GM12878 (cell line): ENCODE data around the gene CHCHD6. TPM values are rescaled to one million over a fixed set of nuclear protein-coding genes. Genes with fewer than 3 reads are reported as not detected.

Source experiments
- ATAC-seq: fragments of 200-7000 bp; cut with Tn5 transposase; 3 replicates; pipeline ENCODE4 v1.9.1; 2020; ENCODE audit warnings: mild to moderate bottlenecking, moderate library complexity
- BruUV-seq: library from RNA; stranded (reverse); fragments of 400-500 nt; replicated peaks from 2 replicates; lab custom pipeline; 2021; lab: Mats Ljungman, UMichigan
- CTCF ChIA-PET: fragments of 300-600 bp; sonication (Branson Sonifier 250); formaldehyde crosslinking; extraction: SDS; loops from one replicate; lab custom pipeline; 2021; ENCODE audit warnings: inconsistent platforms; lab: Yijun Ruan, JAX
- POLR2A ChIA-PET: fragments of 350-600 bp; formaldehyde crosslinking; extraction: SDS; loops from one replicate; lab custom pipeline; 2021; ENCODE audit warnings: inconsistent platforms; lab: Charles Lee
- RAD21 ChIA-PET: fragments of 300-600 bp; sonication (Branson Sonifier 250); formaldehyde crosslinking; loops from one replicate; lab custom pipeline; 2023; ENCODE audit warnings: antibody characterized with exemption; ENCODE audit not compliant: unreplicated experiment; lab: Charles Lee
- SMC1A ChIA-PET: fragments of 300-600 bp; sonication (Branson Sonifier 250); formaldehyde crosslinking; loops from one replicate; lab custom pipeline; 2023; ENCODE audit not compliant: unreplicated experiment, uncharacterized antibody; lab: Charles Lee
- DNase-seq: peaks from one replicate; pipeline ENCODE4 v3.0.0-alpha.2; 2011; ENCODE audit warnings: low read depth, low spot score
- FAIRE-seq: peaks from 3 replicates; lab custom pipeline; 2011; peaks lifted over from hg19 to GRCh38; lab: Jason Lieb, UNC
- H2AFZ ChIP-seq: 2 replicates; pipeline ENCODE4 v1.6.0; 2011; ENCODE audit warnings: low read depth, low read length, control low read depth; ENCODE audit not compliant: control insufficient read depth
- H3K27ac ChIP-seq: 2 replicates; pipeline ENCODE4 v1.5.1; 2011; ENCODE audit warnings: control low read depth; ENCODE audit not compliant: control insufficient read depth, insufficient read depth
- H3K27me3 ChIP-seq, 2 experiments: replicated peaks in 1 of 2; 2 replicates each; pipeline versions ENCODE4 v1.6.0 to v1.6.1; 2011; ENCODE audit warnings: low read length in 1 of 2; ENCODE audit not compliant: control insufficient read depth in 2 of 2, insufficient read depth in 2 of 2
- H3K36me3 ChIP-seq, 2 experiments: 2 replicates each; pipeline ENCODE4 v1.5.1; 2011; ENCODE audit warnings: low read length in 1 of 2; ENCODE audit not compliant: control insufficient read depth in 2 of 2, insufficient read depth in 2 of 2
- H3K4me1 ChIP-seq: 2 replicates; pipeline ENCODE4 v1.6.1; 2011; ENCODE audit warnings: mild to moderate bottlenecking, low read length, moderate library complexity, mixed read lengths; ENCODE audit not compliant: control insufficient read depth, insufficient read depth
- H3K4me2 ChIP-seq: 2 replicates; pipeline ENCODE4 v1.6.0; 2011; ENCODE audit warnings: control low read depth; ENCODE audit not compliant: control insufficient read depth, insufficient read depth
- H3K4me3 ChIP-seq: fragments of 200-600 bp; sonication (generic); 2 replicates; pipeline ENCODE4 v1.5.1; 2016
- H3K79me2 ChIP-seq: 2 replicates; pipeline ENCODE4 v1.6.0; 2011; ENCODE audit warnings: low read length; ENCODE audit not compliant: control insufficient read depth, insufficient read depth
- H3K9ac ChIP-seq: 2 replicates; pipeline ENCODE4 v1.8.0; 2011; ENCODE audit warnings: low read length, control low read depth, mixed read lengths; ENCODE audit not compliant: control insufficient read depth, insufficient read depth
- H3K9me3 ChIP-seq: replicated peaks from 3 replicates; pipeline ENCODE4 v1.5.1; 2011; ENCODE audit warnings: mild to moderate bottlenecking, low read length; ENCODE audit not compliant: control insufficient read depth, insufficient read depth
- H4K20me1 ChIP-seq: 2 replicates; pipeline ENCODE4 v1.6.0; 2011; ENCODE audit not compliant: control insufficient read depth, insufficient read depth
- BCL11A ChIP-seq: IDR thresholded peaks from 2 replicates; pipeline ENCODE4 v1.6.1; 2011; ENCODE audit warnings: low read depth, low read length
- BRCA1 ChIP-seq: IDR thresholded peaks from 2 replicates; pipeline ENCODE4 v1.6.1; 2011; ENCODE audit warnings: low read depth, low read length, improper control_type of control experiment
- CEBPB ChIP-seq, 2 experiments: fragments of 150-350 bp in 1 of 2; IDR thresholded peaks; 2 replicates each; pipeline ENCODE4 v1.6.1; 2012 to 2014; ENCODE audit warnings: low read depth in 2 of 2, low read length in 2 of 2, borderline replicate concordance in 1 of 2, inconsistent platforms in 1 of 2
- CHD4 ChIP-seq: fragments of 200-600 bp; sonication (generic); IDR thresholded peaks from 2 replicates; pipeline ENCODE4 v1.6.1; 2016; ENCODE audit warnings: mild to moderate bottlenecking
- HCFC1 ChIP-seq: fragments of 150-350 bp; IDR thresholded peaks from 2 replicates; pipeline ENCODE4 v1.6.1; 2014; ENCODE audit warnings: low read length
- HSF1 ChIP-seq: fragments of 150-350 bp; IDR thresholded peaks from 2 replicates; pipeline ENCODE4 v1.6.1; 2014; ENCODE audit warnings: mild to moderate bottlenecking, low read depth, low read length
- IKZF2 ChIP-seq, 2 experiments: fragments of 450-650 bp; IDR thresholded peaks; 2 replicates each; pipeline ENCODE4 v1.6.1; 2017; ENCODE audit warnings: mild to moderate bottlenecking in 2 of 2, moderate library complexity in 2 of 2
- JUND ChIP-seq: IDR thresholded peaks from 2 replicates; pipeline ENCODE4 v1.6.1; 2012; ENCODE audit warnings: low read depth, mild to moderate bottlenecking, low read length, improper control_type of control experiment, moderate library complexity
- LARP7 ChIP-seq: fragments of 450-650 bp; IDR thresholded peaks from 2 replicates; pipeline ENCODE4 v1.6.1; 2017; ENCODE audit warnings: mild to moderate bottlenecking
- MLLT1 ChIP-seq: fragments of 450-650 bp; IDR thresholded peaks from 2 replicates; pipeline ENCODE4 v1.6.1; 2016; ENCODE audit warnings: mild to moderate bottlenecking
- NR2C2 ChIP-seq: IDR thresholded peaks from 2 replicates; pipeline ENCODE4 v1.6.1; 2011; ENCODE audit warnings: borderline replicate concordance, low read depth; ENCODE audit not compliant: control insufficient read depth, insufficient read length
- PAX8 ChIP-seq: fragments of 450-650 bp; IDR thresholded peaks from 2 replicates; pipeline ENCODE4 v1.6.1; 2017; ENCODE audit warnings: mild to moderate bottlenecking, moderate library complexity
- RB1 ChIP-seq: fragments of 450-650 bp; formaldehyde crosslinking; IDR thresholded peaks from 2 replicates; pipeline ENCODE4 v1.6.1; 2017; ENCODE audit warnings: mild to moderate bottlenecking, borderline replicate concordance
- STAT1 ChIP-seq: fragments of 450-650 bp; conservative IDR thresholded peaks from 2 replicates; pipeline ENCODE4 v1.6.1; 2014; ENCODE audit warnings: antibody characterized with exemption, mild to moderate bottlenecking
- ZNF207 ChIP-seq: fragments of 450-650 bp; IDR thresholded peaks from 2 replicates; pipeline ENCODE4 v1.6.1; 2014; ENCODE audit warnings: antibody characterized with exemption, mild to moderate bottlenecking, borderline replicate concordance
- WGBS: methylation state at CpG from one replicate; pipeline ENCODE4 v1.1.6; 2016; ENCODE audit warnings: low lambda C conversion rate; ENCODE audit not compliant: insufficient replicate concordance, insufficient coverage; ENCODE audit errors: missing lambda C conversion rate; 5-methylcytosine and 5-hydroxymethylcytosine counted together
- in situ Hi-C: fragments of 300-500 bp; cut with MboI; formaldehyde crosslinking; loops from 9 replicates; pipeline ENCODE4 v1.14.3; 2018; ENCODE audit warnings: mixed read lengths
- intact Hi-C: fragments of 100-400 bp; cut with micrococcal nuclease; formaldehyde crosslinking; loops from one replicate; pipeline ENCODE4 v1.14.2; 2022; ENCODE audit not compliant: unreplicated experiment
- polyA plus RNA-seq, 11 experiments: library from polyadenylated mRNA; depleted of rRNA in 4 of 11; unstranded in 6 of 11; stranded (reverse) in 5 of 11; fragments of >200 nt; fragmentation: Nextera tagmentation in 4 of 11; fragmentation: Illumina TruSeq in 1 of 11; extraction: Ambion mirVana in 4 of 11; extraction: Trizol in 1 of 11; gene quantifications; 1 replicate in 1 of 11; 2 replicates in 10 of 11; pipeline versions ENCODE4 v1.2.1 to v1.2.3, GENCODE V29; 2011 to 2016; ENCODE audit warnings: inconsistent platforms in 2 of 11, missing spikeins in 2 of 11, low read depth in 1 of 11
- total RNA-seq, 4 experiments: library from RNA; depleted of rRNA in 3 of 4; stranded (reverse); fragments of >200 nt in 3 of 4; fragmentation: Illumina TruSeq in 1 of 4; extraction: Trizol in 1 of 4; gene quantifications; 2 replicates each; pipeline versions ENCODE4 v1.2.1 to v1.2.3, GENCODE V29; 2013 to 2021

The CHCHD6 gene
- total and polyA plus RNA-seq, 10 of the 15 experiments (the other 5 are each of a cell fraction or from before 2014, with no cell fraction given) = 2.7 to 16.7 (median 12.3) TPM

- RAD21 ChIA-PET = no interaction called here
- CTCF ChIA-PET = no interaction called here
- SMC1A ChIA-PET = no interaction called here
- 92% methylated on average over 10 of the region's 10 CpGs for WGBS
- no peaks in the 10 kb centered on the region; the same call in 2 of the 3 replicates for H3K9me3 ChIP-seq
- H3K4me2 ChIP-seq = no peak overlapping the region
- no peak overlapping the region for H2AFZ ChIP-seq
- no peak overlapping the region for H3K9ac ChIP-seq
- H3K79me2 ChIP-seq = no peaks in the 10 kb centered on the region
- ATAC-seq (no peak), DNase-seq (no peak), FAIRE-seq (no peak)
- no peaks in the 10 kb centered on the region for H4K20me1 ChIP-seq
- in situ Hi-C loops = no loop called here
- no peaks in the 10 kb centered on the region for H3K36me3 ChIP-seq
- intact Hi-C loops = no loop called here
- no peak for TF ChIP-seq IKZF2 (IDR thresholded peaks at IDR 0.05)
- TF ChIP-seq NR2C2 = no peak
- no peak for TF ChIP-seq CEBPB (IDR thresholded peaks at IDR 0.05; ENCODE audit: borderline replicate concordance in 1 of 2, low read depth in 2 of 2, low read length in 2 of 2)
- TF ChIP-seq STAT1 = no peak
- TF ChIP-seq RB1 = no peak
- no peak for TF ChIP-seq JUND
- TF ChIP-seq MLLT1 = no peak
- TF ChIP-seq BRCA1 = no peak
- no peak for TF ChIP-seq LARP7
- TF ChIP-seq BCL11A = no peak
- no peak for TF ChIP-seq ZNF207
- no peak for TF ChIP-seq CHD4
- TF ChIP-seq PAX8 = no peak
- no peak for TF ChIP-seq HCFC1
- no peak for TF ChIP-seq HSF1
- H3K4me3 ChIP-seq = no peak overlapping the region
- no TSS peak for BruUV-seq
- no peaks in the 10 kb centered on the region for H3K4me1 ChIP-seq
- POLR2A ChIA-PET = interaction anchor here (0.6 kb wide), 1 partner anchor 957 kb away, joined by 4 read pairs; no protein-coding TSS in a partner anchor
- H3K27ac ChIP-seq = no peak overlapping the region
- no peaks in the 10 kb centered on the region for H3K27me3 ChIP-seq
Measured at GRCh38 chr3:126721246-126721645, 17.2 kb downstream of the CHCHD6 start.
